ENCODE data around the gene NAA16.
"Not testable (repeated sequence)": the region's sequence is repeated elsewhere in the genome, so short reads cannot be mapped to it uniquely, and the experiment has no call there.

GRCh38 chr13:41423259-41423658 lies 112.2 kb downstream of the NAA16 start:
- TF ChIP-seq, protein P1, sequence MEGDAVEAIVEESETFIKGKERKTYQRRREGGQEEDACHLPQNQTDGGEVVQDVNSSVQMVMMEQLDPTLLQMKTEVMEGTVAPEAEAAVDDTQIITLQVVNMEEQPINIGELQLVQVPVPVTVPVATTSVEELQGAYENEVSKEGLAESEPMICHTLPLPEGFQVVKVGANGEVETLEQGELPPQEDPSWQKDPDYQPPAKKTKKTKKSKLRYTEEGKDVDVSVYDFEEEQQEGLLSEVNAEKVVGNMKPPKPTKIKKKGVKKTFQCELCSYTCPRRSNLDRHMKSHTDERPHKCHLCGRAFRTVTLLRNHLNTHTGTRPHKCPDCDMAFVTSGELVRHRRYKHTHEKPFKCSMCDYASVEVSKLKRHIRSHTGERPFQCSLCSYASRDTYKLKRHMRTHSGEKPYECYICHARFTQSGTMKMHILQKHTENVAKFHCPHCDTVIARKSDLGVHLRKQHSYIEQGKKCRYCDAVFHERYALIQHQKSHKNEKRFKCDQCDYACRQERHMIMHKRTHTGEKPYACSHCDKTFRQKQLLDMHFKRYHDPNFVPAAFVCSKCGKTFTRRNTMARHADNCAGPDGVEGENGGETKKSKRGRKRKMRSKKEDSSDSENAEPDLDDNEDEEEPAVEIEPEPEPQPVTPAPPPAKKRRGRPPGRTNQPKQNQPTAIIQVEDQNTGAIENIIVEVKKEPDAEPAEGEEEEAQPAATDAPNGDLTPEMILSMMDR (IDR thresholded peaks at IDR 0.05) = not testable (repeated sequence)
- TF ChIP-seq POLR2A (IDR thresholded peaks at IDR 0.05) = not testable (repeated sequence)
